GM19438 (cell line): ENCODE results near the gene CCDC43.

ENCODE experiments used
- ATAC-seq: cut with Tn5 transposase; IDR thresholded peaks from one replicate; pipeline ENCODE4 v1.9.1; 2021; ENCODE audit warnings: low read depth; ENCODE audit not compliant: unreplicated experiment

CCDC43 gene

GRCh38 chr17:44628243-44629188 is 61.1 kb downstream of the CCDC43 start:
- ATAC-seq = no peak

- no peak for ATAC-seq
Observed at GRCh38 chr17:44627513-44628242, 61.9 kb downstream of the CCDC43 start.
